OCI-M2 (cell line): ENCODE measurements around the gene ADRA2C.

Experiments used
- DNase-seq: peaks from one replicate; lab custom pipeline; 2025; ENCODE audit not compliant: unreplicated experiment; lab: John Stamatoyannopoulos, UW

The ADRA2C gene

DNA sequence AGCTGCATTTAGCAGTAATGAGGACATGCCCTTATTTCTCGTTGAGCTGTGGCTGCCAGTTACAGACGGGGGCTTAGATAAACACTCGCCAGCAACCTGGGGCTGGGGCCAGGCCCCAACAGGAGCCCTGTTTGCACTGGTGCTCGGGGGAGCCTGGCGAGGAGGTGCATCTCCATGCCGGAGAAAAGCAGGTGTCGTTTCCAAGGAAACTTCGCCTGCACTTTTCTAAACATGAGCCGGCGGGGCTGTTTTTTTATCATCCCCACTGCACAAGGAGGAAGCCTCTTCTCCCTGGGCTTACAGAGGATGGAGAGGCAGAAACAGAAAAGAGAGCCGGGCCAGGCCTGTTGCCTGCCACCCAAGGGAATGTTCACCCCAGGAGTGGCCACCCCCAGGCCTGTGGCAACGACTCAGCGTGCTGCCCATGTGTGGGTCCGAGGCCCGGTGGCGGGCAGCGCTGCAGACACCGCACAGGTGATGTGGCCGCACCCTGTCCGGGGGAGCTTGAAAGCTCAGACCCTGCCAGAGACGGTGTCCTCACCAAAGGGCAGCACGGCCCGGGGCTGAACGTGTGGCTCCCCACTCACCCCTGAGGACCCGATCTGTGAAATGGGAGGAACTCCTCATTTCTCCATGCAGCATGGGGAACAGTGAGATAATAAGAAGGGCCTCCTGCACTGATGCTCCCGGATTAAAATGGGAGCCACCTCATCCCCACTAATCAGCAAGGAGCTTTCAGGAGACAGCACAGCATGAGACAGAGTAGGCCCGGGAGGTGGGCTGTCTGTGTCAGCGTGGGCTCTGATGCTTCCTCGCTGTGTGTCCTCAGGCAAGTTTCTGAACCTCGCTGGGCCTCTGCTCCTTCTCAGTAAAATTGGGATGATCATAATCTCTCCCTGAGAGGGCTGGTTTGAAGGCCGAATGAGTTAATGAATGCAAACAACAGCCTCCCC, 33.8 kb upstream of the ADRA2C start:
- no peak for DNase-seq

DNA sequence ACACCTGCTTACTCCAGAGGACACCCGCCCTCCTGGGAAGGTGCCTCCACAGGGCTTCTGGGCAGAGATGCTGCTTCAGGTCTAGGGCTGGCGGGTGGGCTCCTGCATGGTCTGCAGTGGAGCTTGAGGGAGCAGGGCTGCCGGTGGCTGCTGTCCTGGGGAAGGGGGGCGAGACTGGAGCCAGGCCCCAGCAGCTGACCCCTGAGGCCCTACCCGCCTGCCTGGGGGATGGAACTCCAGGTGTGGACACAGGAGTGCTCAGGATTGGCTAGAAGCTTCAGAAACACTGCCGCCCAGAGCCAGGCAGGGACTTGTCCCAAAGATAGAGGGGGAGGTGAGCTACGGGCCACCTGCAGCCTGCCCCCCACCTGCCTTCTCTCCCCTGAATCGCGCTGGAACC, 33.0 kb upstream of the ADRA2C start:
- DNase-seq, result no peak

DNA sequence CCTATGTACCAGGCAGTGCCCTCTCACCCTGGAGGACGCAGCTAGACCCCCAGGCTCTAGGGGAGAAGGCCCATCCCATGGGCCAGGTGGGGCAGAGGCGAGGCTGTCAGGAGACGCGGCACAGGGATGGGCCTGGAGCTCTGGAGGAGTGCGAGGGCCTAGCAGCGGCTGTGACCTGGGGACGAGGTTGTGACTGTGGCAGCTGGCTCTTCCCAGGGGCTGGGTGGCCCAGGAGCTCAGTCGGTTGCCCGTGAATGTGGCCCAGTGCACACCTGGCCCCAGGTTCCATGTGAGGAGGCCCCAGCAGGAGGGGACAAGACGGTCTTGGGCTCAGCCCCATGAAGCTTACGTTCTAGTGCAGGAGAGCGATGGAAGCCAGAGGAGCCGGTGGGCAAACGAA, 31.0 kb upstream of the ADRA2C start:
- DNase-seq, result no peak

DNA sequence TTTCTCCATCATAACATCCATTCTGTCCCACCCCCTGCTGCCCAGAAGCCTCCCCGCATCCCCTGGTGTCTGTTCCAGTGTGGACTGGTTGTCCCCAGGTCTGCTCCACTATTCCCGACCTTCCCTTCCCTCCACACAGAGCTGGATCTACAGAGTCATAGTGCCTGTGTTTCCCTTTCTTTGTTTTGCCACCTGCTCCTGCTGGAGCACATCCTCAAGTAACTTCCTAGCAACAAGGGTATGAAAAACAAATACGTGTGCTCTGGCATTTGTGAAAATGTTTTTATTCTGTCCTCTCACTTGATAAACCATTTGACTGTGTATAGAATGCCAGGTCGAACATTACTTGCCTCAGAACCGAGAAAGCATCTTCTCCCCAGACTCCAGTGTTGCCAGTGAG, 29.9 kb upstream of the ADRA2C start:
- DNase-seq, result no peak

DNA sequence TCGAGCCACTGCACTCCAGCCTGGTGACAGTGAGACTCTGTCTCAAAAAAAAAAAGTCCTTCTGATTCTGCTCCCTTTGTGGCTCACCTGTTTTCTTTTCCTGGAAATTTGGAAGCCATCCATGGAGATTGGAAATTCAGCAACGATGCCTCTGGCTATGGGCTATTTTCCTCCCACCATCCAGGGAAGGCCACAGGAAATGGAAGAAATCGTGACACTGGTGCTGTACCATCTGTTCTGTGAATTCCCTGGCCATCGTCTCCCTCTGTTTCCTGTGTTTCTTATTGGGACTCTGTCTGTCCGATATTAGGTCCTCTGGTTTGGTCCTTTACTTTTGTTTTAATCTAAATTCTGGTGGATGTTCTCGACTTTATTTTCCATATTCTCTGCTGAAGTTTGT, 29.4 kb upstream of the ADRA2C start:
- DNase-seq, result no peak

DNA sequence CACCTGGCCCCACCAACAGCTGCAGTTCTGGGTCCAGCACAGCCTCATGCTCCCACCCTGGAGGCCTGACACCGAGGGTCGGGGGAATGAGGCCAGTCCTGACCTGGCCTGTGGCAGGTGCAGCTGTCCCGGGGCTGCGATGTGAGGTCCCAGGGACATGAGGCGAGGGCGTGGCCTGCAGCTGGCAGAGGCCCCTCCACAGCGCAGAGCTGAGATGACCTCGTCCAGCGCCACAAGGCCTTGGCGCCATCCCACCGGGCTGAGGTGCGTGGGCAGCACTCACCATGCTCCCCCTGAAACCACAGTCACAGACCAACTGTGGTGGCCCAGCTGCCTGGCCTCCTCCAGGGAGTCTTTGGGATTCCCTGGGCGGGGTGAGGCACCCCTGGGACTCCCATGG, 26.6 kb upstream of the ADRA2C start:
- no peak for DNase-seq

DNA sequence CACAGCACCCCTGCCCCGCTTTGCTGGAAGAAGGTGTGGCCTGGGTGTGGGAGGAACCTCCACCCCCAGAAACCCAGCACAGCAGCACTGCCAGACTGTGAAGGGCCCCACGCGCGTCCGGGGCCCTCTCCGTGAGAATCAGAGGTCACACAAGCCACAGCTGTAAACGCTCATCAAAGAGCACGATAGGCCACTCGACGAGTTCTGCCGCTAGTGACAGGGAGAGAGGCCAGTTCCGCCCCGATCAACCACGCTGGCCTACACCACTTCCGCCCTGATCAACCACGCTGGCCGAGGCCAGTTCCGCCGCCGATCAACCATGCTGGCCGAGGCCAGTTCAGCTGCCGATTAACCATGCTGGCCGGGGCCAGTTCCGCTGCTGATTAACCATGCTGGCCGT, 25.9 kb upstream of the ADRA2C start:
- no peak for DNase-seq

DNA sequence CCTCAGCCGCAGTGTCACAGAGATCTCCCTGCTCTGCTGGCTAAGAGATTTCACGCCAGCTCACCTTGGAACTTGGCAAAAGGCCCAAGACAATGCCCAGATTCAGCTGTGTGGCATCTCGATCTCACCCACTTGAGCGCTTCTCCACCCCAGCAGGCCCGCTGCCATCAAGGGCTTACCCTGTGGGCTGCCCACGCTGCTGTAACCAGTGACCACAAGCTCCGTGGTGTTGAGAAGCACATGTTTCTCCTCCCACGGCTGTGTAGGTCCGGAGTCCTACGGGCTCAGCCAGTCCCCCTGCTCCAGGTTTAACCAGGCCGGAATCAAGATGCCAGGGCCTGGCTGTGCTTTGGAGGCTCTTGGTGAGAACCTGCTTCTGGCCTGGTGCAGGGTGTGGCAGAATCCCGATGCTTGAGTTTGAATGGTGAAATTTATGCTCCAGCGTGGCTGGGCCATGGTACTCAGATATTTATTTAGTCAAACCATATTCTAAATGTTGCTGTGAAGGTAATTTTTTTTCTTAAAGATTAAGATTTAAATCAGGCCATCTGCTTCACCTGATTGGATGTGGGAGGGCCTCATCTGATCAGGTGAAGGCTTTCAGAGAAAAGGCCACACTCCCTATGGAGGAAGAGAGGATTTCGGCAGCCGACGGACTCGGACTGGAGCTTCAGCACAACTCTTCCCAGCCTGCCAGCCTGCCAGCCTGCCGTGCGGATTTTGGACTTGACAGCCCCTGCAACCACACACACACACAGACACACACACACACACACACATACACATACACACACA, 24.8 kb upstream of the ADRA2C start:
- no peak for DNase-seq

DNA sequence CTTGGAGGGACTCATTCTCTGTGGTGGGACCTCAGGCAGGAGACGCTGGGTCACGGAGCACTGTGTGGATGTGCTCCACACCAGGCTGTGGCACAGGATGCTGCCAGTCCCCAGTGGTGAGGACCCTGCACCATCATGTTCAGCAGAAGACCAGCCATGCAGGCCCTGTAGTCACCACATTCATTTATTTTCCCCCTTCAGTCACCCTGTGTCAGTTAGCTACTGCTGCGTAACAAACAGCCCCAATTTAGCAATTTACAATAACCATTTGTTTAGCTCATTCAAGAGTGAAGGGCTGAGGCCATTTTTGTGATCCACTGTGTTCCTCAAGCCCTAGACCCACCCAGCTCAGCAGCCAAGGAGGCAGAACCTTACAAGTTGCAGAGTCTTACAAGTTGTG, 23.6 kb upstream of the ADRA2C start:
- no peak for DNase-seq

DNA sequence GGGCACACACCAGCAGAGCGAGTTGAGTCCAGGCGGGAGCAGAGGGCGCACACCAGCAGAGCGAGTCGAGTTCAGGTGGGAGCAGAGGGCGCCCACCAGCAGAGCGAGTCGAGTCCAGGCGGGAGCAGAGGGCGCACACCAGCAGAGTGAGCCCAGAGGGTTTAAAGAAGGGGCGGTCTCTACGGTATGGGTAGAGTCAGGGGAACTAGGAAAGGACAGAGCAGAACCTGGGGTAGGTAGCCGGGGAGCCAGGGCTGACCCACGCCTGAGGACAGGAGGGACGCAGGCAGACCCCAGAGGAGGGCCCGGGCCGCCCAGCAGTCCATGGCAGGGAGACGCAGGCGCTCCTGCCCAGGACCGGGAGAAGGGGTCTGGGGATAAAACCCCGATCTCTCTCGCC, 22.0 kb upstream of the ADRA2C start:
- no peak for DNase-seq

DNA sequence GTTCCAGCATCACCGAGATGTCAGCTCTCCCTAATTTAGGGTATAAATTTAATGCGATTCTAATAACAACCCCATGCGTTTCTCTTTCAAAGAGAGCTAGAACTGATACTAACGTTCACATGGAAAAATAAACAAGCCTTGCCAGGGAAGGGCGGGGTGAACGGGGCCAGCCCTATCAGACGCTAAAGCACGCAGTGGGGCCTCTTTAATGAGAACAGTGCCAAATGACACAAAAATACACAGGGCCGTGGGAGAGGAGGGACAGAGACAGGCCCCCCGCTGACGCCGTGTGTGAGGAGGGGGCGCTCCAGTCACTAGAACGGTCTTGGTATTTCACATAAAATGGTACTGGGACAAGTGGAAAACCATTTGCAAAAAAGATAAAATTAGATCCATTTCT, 21.3 kb upstream of the ADRA2C start:
- DNase-seq, result no peak

DNA sequence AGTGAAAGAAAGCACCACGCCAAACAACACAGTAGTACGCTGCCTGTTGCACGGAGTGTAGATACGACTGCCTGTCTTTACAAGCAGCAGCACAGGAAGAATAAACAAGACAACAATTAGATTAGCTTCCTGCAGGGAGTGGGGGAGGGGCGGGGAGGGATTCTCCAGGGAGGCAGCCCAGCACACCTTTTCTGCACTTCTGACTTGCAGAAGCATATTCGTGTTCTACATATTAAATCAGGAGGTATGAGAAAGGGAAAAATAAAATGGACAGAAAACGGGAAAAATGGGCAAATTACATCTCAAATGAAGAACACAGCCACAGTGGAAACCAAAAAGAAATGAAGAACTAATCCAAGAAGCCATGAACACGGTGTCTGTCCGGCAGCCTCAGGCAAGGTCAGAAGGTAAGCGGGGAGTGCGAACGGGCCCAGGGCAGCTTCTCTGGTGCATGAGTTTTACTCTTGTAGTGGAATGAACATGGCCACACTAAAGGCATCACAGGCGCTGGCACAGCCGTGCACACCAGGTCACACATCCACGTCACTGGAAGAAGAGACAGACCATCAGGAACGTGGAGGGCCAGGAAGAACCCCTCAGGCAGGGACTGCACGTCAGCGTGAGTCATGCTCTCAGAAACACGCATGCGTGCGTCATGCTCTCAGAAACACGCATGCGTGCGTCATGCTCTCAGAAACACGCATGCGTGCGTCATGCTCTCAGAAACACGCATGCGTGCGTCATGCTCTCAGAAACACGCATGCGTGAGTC, 20.1 kb upstream of the ADRA2C start:
- DNase-seq, result no peak

DNA sequence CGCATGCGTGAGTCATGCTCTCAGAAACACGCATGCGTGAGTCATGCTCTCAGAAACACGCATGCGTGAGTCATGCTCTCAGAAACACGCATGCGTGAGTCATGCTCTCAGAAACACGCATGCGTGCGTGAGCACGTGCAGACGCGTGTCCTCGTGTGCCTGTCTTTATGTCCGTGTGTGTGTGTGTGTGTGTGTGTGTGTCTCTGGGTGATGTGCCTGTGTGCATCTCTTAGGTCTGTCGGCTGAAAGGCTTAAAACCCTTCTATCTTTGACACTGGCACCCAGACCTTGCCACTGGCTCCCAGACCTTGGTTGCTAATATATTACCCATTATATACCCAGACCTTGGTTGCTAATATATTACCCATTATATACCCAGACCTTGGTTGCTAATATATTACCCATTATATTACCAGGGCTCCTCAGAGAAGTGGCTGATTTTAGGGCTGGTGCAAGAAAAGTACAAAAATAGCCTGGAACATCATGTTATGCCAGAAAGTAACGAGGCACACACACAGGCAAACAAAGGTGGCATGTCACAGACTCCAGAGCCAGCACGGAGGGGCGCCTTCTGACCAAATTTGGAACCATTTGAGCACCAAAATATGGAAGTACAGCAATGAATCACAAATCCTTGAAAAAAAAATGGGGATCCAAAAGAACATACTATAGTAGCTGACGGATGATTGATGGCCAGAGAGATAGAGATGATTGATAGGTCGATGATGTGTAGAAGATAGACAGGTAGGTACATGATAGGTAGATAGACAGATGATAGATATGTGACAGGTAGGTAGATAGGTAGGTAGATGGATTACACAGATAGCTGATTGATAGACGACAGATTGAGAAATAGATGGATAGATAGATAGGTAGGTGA, 19.2 kb upstream of the ADRA2C start:
- DNase-seq, result no peak

DNA sequence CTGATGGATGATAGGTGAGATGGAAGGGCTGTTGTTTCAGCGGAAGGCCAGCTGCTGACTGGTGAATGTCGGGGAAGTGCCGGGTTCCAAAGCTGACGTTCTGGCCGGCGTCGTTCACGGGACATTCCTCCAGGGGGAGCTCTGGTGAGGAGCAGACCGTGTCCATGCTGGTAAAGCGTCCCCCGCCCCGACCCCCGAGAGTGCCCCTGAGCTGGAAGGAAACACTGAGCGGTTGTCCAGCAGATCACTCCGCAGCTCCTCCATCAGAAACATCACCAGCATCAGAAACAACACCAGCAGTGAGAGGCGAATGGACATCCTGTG, 18.6 kb upstream of the ADRA2C start:
- no peak for DNase-seq

DNA sequence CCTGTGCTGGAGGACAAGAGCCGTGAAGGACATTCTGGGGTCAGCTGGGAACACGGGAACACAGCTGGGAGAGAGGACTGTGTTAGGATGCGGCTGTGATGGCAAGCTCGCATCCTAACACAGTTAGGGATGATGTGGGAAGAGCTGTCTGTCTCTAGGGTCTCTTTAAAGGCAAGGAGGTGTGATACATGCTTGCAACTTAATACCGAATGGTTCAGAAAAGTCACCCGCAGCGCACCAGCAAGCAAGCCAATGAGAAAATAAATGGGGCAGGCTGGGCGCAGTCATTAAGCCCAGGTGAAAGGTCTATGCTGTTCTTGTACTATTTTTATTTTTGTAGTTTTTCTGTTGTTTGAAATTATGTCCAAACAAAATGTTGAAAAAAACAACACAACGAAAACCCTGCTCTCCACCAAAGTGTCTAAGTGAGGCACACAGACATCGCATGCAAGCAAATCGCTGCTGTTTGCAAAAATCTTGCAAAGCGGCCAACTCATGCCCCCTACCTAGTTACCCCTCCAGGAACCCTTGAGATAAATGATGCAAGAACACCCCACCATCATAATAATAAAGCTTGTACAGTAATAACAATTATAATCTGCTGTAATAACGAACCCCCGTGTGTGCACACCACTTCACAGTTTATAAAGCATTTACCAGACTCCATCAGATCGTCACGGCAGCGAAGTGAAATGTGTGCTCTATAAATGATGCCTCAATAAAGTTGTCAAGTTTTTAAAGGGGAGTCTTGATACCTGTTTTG, 17.9 kb upstream of the ADRA2C start:
- no peak for DNase-seq

DNA sequence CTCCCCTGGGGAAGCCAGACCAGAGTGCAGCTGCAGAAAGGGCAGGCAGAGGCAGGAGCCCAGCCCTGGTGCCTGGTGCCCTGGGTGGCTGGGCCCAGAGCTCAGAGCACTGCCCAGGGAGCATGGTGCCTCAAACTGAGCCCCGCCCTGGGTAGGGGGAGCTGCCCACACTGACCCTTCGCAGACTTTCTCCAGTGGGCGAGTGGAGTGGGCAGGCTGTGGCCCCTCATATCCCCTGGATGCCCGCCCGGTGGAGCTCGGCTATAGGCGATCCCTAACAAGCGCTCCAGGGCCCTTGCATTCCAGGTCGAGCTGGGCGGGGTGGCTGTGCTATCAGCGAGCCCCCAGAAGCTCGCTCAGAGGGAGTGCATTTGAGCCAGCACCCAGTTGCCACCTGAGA, 17.1 kb upstream of the ADRA2C start:
- no peak for DNase-seq

DNA sequence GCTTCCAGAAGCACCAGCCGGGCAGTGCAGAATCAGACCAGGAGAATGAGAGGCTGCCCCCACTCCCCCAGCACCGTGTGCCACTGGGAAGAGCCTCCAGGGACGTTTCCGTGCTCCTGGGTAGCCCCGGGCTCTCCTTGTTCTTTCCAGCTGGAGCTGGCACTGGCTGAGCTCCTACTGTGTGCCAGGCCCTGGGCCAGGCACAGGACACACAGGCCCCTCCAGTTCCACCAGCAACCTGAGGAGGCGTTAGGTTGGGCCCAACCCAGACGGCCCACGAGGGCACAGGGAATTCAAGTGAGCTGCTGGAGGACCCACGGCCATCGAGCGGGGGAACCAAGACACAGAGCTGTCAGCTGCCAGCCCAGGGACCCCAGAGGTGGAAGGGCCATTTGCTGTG, 15.9 kb upstream of the ADRA2C start:
- DNase-seq, result no peak

DNA sequence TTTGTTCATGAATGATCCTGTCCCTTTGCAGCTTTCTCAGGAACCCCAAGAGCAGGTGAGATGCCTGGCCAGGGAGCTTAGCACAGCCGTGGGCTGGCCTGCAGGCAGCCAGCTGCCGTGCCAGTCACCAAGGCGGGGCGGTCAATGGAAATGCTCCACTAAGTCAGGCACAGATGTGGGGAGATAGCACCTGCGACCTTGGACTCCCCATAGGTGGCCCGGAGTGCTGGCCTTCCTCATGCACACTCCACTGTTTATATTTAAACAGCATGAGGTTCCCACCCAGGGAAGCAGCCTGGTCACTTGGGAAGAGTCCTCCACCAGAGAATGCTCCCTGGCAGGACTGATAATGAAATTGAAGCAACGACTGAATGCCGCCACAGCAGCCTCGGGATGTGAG, 14.2 kb upstream of the ADRA2C start:
- no peak for DNase-seq

DNA sequence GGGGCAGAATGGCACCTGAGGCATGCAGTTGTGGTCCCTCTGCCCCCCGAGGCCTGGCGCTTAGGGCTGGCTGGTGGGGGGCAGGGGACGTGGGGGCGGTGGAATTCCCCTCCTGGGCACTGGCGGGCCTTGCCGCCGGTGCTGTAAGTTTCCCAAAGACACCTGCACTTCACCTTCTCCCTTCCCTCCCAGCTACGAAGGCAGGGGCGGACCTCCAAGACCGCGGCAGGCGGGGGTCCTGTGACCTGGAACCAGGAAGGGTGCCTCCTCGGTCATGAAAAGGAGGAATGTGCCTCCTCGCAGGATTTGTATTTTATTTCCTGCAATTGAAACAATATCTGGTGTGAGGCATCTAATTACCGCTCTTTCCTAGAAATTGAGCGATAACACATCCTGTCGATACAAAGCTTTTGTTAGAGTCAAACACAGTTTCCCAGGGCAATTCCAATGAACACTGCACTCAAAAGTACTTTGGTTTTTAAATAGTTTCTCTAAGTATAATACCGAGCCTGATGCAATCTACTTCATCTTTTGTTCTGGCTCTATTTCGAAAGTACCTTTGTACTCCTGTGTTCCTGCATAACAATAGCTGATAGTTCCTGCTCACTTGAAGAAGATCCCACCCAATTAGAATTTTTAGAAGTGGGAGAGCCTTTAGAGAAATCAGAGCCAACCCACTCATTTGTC, 12.3 kb upstream of the ADRA2C start:
- DNase-seq, result no peak
